Neuron (in vitro differentiated cells): ENCODE data around the gene KLHDC4.
"Not testable (repeated sequence)": the region's sequence is repeated elsewhere in the genome, so short reads cannot be mapped to it uniquely, and the experiment has no call there.

ENCODE experiments used
- H2AFZ ChIP-seq: one replicate; pipeline ENCODE4 v1.6.1; 2013; ENCODE audit warnings: low read depth, mild to moderate bottlenecking, inconsistent platforms, low read length, moderate library complexity
- H3K27me3 ChIP-seq: one replicate; pipeline ENCODE4 v1.6.1; 2013; ENCODE audit warnings: low read length; ENCODE audit not compliant: insufficient read depth
- H3K36me3 ChIP-seq: one replicate; pipeline ENCODE4 v1.6.1; 2013; ENCODE audit warnings: low read length; ENCODE audit not compliant: insufficient read depth
- H3K4me1 ChIP-seq: one replicate; pipeline ENCODE4 v1.6.1; 2013; ENCODE audit warnings: low read length; ENCODE audit not compliant: insufficient read depth
- H3K4me3 ChIP-seq: 2 replicates; pipeline ENCODE4 v1.5.1; 2013; ENCODE audit warnings: mild to moderate bottlenecking, low read length, moderate library complexity
- H3K9me3 ChIP-seq: one replicate; pipeline ENCODE4 v1.6.1; 2013; ENCODE audit warnings: low read length

Gene KLHDC4

DNA sequence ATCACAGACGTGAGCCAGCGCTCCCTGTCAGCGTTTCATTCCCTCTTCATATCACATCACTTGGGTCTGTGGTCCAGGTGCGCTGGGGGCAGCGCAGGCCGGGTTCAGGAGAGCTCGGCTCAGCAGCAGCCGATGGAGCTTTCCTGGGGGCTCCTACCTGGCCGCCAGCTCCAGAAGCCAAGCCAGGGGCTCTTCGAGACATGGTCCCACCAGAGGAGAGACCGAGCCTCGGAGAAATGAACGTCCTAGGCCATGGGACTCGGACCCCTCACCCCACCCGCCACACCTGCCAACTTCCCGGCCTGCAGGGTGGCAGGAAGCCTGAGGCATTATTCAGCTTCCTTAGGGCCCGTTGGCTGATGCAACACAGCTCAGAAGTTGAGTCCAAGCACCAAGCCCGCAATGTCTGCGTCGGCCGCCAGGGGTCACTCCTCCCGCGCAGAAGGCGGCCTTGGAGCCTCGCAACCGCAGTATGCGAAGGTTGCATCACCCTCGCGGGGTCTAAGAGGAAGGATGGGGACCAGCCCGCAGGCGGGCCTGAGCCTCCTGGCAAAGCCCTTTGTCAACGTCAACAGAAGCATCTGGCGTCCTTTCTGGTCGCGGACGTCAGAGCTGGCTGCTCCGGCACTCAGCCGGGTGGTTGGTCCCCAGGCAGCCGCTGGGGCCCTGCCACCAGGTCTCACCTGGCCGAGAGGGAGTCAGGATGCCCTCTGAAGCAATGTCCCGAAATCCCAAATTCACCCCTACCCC is 13.2 kb upstream of the KLHDC4 start:
- H3K4me3 ChIP-seq: no peak overlapping the region
- H3K36me3 ChIP-seq: no peaks in the 10 kb centered on the region
- H3K9me3 ChIP-seq: no peaks in the 10 kb centered on the region
- H3K27me3 ChIP-seq: no peaks in the 10 kb centered on the region
- no peak overlapping the region for H2AFZ ChIP-seq
- peaks cover 4% of the 10 kb centered on the region for H3K4me1 ChIP-seq

DNA sequence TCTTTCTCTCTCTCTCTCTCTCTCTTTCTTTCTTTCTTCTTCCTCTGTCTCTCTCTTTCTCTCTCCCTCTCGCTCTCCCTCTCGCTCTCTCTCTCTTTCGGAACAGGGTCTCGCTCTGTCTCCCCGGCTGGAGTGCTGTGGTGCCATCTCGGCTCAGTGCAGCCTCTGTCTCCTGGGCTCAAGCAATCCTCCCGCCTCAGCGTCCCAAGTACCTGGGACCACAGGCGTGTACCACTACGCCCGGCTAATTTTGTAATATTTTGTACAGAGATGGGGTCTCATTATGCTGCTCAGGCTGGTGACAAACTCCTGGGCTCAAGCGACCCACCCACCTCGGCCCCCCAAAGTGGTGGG is 12.7 kb upstream of the KLHDC4 start:
- Histone ChIP-seq H3K9me3 (no peaks in the 10 kb centered on the region), H3K4me3 (no peak overlapping the region), H3K27me3 (no peaks in the 10 kb centered on the region), H3K36me3 (no peaks in the 10 kb centered on the region), H2AFZ (no peak overlapping the region), H3K4me1 (peaks cover 4% of the 10 kb centered on the region)

DNA sequence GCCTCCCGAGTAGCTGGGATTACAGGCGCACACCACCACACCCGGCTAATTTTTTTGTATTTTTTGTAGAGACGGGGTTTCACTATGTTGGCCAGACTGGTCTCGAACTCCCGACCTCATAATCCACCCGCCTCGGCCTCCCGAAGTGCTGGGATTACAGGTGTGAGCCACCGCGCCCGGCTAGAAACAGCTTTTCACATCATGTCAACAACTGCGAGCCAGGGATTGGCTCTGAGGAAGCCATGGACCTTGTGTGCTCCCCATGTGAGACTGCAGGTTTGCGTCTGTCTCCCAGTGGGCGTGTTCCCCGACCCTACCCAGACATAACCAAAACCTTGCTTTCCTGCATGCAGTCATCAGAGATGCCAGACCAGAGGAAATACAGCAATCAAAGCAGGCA is 8.1 kb upstream of the KLHDC4 start:
- H3K27me3 ChIP-seq, H3K4me3 ChIP-seq, H3K9me3 ChIP-seq, H3K36me3 ChIP-seq, H3K4me1 ChIP-seq, H2AFZ ChIP-seq: not testable (repeated sequence)

DNA sequence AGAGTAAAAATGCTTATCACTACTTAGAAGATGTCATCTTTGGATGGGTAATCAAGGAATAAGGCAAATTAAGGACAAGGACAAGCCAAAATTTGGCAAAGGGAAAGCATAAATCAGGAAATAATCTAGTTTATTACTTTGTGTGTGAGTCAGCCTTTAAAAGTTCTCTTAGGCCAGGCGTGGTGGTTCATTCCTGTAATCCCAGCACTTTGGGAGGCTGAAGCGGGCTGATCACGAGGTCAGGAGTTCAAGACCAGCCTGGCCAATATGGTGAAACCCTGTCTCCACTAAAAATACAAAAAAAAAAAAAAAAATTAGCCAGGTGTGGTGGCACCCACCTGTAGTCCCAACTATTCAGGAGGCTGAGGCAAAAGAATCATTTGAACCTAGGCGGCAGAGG is 1.7 kb upstream of the KLHDC4 start:
- H3K4me3 ChIP-seq, H3K27me3 ChIP-seq, H3K4me1 ChIP-seq, H3K9me3 ChIP-seq, H2AFZ ChIP-seq: not testable (repeated sequence)
- peaks cover 19% of the 10 kb centered on the region for H3K36me3 ChIP-seq

DNA sequence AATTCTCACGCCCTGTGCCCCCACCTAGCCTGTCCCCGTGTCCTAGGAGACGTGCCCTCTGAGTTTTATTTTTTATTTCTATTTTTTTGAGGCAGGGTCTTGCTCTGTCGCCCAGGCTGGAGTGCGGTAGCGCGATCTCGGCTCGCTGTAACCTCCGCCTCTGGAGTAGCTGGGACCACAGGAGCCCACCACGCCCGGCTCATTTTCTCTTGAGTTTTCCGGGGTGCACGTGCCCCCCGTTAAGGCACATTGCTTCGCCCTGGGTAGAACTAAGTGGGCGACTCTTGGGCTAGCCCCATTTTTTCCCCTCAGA is 655 bp upstream of the KLHDC4 start:
- H3K4me3 ChIP-seq: peak overlapping the region; percentile 90
- peak overlapping the region; percentile 80 for H2AFZ ChIP-seq
- H3K36me3 ChIP-seq: peaks cover 27% of the 10 kb centered on the region
- H3K9me3 ChIP-seq: no peaks in the 10 kb centered on the region
- peaks cover 7% of the 10 kb centered on the region for H3K4me1 ChIP-seq
- H3K27me3 ChIP-seq: no peaks in the 10 kb centered on the region

DNA sequence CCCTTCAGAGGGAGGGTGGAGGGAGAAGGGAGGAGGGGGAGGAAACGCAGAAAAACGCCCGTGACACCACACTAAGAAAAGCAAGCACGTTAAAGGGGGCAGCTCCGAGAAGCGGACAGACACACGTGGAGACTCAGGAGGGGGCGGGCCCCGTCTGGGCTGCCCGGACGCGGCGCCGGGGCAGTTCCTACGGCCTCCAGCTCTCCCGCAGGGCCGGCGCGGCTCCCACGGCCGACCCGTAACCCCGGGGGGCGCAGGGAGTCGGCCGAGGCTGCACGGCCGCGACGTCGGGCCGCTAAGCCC is 362 bp downstream of the KLHDC4 start:
- peak overlapping the region; percentile 80 for H2AFZ ChIP-seq
- H3K27me3 ChIP-seq: no peaks in the 10 kb centered on the region
- H3K9me3 ChIP-seq: no peaks in the 10 kb centered on the region
- peaks cover 33% of the 10 kb centered on the region for H3K36me3 ChIP-seq
- peaks cover 7% of the 10 kb centered on the region for H3K4me1 ChIP-seq
- peak overlapping the region; percentile 90 for H3K4me3 ChIP-seq

DNA sequence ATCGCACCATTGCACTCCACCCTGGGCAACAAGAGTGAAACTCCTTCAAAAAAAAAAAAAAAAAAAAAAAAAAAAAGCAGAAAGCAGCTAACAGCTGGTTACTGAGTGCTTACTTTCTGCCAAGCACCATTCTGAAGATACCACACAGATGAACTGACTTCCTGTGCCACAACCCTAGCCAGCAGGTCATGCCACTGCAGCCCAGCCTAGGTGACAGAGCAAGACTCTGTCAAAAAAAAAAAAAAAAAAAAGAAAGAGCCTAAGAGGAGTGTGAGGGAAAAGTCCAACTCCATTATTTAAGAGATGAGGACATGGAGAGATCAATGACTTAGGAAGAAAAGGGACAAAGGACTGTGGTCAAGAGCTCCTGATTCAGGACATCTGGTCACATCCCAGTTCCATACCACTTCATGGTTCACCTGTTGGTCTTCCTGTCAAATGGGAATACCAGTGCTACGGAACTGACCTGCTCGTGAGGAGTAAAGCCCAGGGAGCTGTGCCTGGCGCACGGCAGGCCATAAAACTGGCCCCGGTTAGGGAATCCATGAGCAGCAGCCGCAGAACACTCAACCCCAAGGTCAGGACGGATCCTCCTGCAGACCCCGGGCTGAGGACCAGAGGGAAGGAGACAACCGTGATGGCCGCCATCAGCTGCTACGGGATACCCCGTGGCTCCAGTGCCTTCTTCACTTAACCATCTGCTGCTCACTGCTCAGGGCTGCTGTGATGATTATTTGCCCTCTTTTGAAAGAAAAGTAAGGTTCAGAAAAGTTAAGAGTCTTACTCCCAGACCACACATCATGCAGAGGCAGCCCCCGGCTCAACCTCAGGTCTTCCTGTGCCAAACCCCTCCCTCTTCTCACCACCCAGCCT is 950 bp downstream of the KLHDC4 start:
- Histone ChIP-seq H3K9me3 (no peaks in the 10 kb centered on the region), H2AFZ (peak overlapping the region; percentile 80), H3K4me1 (peaks cover 7% of the 10 kb centered on the region), H3K27me3 (no peaks in the 10 kb centered on the region), H3K36me3 (peaks cover 33% of the 10 kb centered on the region), H3K4me3 (peak overlapping the region; percentile 90)

DNA sequence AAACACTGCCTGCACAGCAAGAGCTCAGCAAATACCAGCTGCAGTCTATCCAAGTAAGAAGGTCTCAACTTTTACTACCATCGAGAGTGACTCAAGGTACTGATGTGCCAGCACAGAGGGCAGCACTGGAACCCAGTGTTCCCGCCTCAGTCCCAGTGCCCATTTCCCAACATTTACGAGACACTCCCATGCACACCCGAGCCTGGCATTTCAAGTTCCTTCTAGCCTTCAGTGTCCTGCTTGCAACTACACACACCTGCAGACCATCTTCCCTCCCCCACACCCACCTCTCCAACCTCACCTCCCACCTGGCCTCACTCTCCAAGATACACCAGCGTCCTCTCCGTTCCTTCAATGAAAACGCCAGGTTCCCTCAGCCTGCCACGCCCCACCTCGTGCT is 3.2 kb downstream of the KLHDC4 start:
- Histone ChIP-seq H3K36me3 (peaks cover 45% of the 10 kb centered on the region), H3K4me1 (peaks cover 7% of the 10 kb centered on the region), H3K27me3 (no peaks in the 10 kb centered on the region), H3K9me3 (no peaks in the 10 kb centered on the region), H2AFZ (no peak overlapping the region), H3K4me3 (no peak overlapping the region)

DNA sequence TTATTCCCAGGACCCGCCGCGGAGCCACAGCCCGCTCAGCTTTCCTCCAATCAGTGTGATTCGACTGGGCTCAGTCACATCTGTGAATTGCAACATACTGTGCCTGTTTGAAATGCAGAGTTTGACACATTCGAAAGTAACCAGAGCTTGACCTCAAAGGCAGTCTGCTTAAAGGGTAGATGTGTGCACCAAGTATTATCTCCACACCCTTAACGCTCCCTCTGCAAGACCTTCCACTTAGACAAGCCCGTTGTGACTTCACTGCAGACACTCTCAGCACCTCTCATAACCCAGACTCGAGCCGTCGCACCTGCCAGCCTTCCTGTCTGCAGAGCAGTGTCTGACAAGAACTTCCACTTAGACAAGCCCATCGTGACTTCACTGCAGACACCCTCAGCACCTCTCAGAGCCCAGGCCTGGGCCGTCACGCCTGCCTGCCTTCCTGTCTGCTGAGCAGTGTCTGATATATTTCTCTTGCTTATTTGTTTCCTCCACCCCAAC is 3.7 kb downstream of the KLHDC4 start:
- no peaks in the 10 kb centered on the region for H3K9me3 ChIP-seq
- H3K4me1 ChIP-seq: peaks cover 7% of the 10 kb centered on the region
- H3K36me3 ChIP-seq: peaks cover 45% of the 10 kb centered on the region
- H3K4me3 ChIP-seq: no peak overlapping the region
- H2AFZ ChIP-seq: no peak overlapping the region
- H3K27me3 ChIP-seq: no peaks in the 10 kb centered on the region

DNA sequence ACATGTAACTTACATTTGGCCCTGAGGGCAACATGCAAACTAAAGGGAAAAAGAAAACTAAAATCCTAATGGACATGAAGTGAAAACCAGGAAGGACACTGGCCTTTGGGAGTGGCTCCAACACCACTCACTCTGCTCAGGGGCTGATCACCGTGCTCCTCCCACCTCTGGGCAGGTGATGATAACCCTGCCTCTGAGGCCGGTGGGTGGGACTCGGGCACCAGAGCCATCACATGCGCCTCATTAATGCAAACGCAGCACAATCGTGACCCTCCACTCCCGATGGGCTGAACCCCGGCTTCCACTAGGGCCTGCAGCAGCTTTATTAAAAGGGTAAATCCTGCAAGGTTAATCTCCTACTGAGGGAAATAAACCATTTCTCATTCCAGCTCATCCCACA is 4.7 kb downstream of the KLHDC4 start:
- Histone ChIP-seq H2AFZ (no peak overlapping the region), H3K4me3 (no peak overlapping the region), H3K27me3 (no peaks in the 10 kb centered on the region), H3K9me3 (no peaks in the 10 kb centered on the region), H3K4me1 (peaks cover 7% of the 10 kb centered on the region), H3K36me3 (peaks cover 50% of the 10 kb centered on the region)

DNA sequence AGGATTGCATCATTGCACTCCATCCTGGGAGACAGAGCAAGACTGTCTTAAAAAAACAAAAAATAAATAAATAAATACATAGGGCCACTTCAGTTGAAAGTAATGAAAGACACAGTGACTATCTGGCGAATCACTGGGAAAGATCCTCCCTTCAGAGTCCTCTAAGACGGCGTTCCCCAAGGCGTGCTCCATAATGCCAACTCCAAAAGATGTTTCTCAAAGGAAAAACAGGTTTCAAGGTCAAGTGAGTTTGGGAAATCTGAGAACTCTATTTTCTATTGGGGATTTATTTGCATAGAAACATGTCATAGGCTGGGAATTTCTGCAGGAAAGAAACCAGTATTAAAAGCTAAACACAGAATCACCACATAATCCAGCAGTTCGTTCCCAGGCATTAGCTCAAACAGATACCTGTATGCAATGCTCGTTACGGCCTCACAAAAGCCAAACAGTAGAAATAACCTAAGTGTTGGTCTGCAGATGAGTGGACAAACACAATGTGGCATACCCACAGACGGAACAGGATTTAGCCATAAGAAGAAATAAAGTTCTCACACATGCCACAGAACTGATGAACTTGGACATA is 7.9 kb downstream of the KLHDC4 start:
- Histone ChIP-seq H3K4me1 (no peaks in the 10 kb centered on the region), H3K27me3 (no peaks in the 10 kb centered on the region), H2AFZ (no peak overlapping the region), H3K36me3 (peaks cover 62% of the 10 kb centered on the region), H3K4me3 (no peak overlapping the region), H3K9me3 (no peaks in the 10 kb centered on the region)

DNA sequence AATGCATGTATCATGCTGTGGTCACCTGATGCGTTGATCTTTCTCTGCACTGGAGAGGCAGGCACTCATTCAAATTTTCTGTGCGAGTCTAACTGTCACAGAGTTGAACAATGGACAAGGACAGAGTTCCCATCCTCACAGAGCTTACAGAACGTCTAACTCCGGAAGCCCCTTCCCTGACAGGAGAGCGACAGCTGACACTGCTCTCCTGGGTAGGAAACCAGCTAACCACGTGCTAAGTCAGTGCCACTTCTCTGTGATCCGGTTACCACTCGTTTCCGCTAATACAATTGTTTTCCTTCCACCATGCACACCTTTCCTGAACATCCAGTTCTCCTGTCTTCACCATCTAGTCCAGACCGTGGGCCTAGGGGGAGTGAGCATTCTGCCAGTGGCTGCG is 11.3 kb downstream of the KLHDC4 start:
- Histone ChIP-seq H3K27me3 (no peaks in the 10 kb centered on the region), H3K36me3 (peaks cover 61% of the 10 kb centered on the region), H3K4me1 (no peaks in the 10 kb centered on the region), H3K9me3 (no peaks in the 10 kb centered on the region), H2AFZ (no peak overlapping the region), H3K4me3 (no peak overlapping the region)

DNA sequence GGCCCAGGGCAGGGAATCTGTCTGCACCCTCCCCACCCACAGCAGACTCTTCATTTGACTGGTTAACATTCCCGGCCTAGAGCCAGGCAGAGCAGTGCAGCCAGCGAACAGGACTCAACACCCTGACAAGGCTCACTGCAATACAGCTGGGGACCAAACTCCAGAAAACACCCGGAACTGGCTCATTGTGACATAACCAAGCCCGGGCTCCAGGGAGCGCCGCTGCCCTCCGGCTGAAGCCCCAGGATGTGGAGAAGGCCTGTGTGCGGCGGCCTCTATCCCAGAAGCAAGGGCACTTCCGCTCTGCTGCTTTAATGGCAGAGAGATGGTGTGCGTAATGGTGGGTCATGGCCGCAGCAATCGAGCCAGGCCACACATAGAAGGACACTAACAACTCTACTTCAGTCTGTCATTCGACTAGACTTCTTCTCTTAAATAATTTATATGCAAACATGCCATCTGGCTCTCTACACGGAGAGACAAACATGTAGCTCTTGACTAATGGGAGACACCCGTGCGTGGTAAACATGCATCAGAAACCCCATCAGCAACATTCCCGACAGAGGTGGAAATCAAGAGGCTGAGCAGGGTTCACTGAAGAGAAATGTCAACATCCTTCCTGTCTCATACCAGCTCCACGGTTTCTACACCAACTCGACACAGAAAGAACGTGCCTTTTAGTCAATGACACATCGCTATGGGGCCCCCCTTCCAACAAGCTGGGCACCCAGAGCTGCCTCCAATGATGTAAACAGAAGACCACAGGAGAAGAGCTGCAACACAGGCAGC is 18.0 kb downstream of the KLHDC4 start:
- Histone ChIP-seq H3K9me3 (peaks cover 2% of the 10 kb centered on the region), H3K4me1 (no peaks in the 10 kb centered on the region), H3K27me3 (no peaks in the 10 kb centered on the region), H3K36me3 (peaks cover 59% of the 10 kb centered on the region), H3K4me3 (no peak overlapping the region), H2AFZ (no peak overlapping the region)
